HEK293 (cell line): Measurements from ENCODE around the gene ERCC2.
A peak's percentile ranks its signal among the peaks of the same experiment; 100 is the strongest.

Experiments used
- CTCF ChIA-PET: fragments of 350-600 bp; formaldehyde crosslinking; extraction: SDS; loops from one replicate; lab custom pipeline; 2021; ENCODE audit warnings: antibody characterized with exemption; lab: Yijun Ruan, JAX
- POLR2A ChIA-PET: fragments of 300-600 bp; formaldehyde crosslinking; extraction: SDS; loops from one replicate; lab custom pipeline; 2020; ENCODE audit warnings: antibody characterized with exemption, inconsistent platforms; lab: Yijun Ruan, JAX
- H3K27ac ChIP-seq: fragments of 200-500 bp; sonication (Bioruptor generic); 2 replicates; pipeline ENCODE4 v1.5.1; 2014; ENCODE audit warnings: low read depth, low read length, control low read depth, inconsistent platforms; ENCODE audit errors: extremely low read depth
- H3K36me3 ChIP-seq, 2 experiments: fragments of 200-500 bp in 1 of 2; sonication (Bioruptor generic) in 1 of 2; 1 replicate in 1 of 2; 2 replicates in 1 of 2; pipeline ENCODE4 v1.5.1; 2014 to 2017; ENCODE audit warnings: inconsistent platforms in 2 of 2, low read length in 2 of 2; ENCODE audit not compliant: control insufficient read depth in 2 of 2, insufficient read depth in 1 of 2
- H3K4me1 ChIP-seq: fragments of 200-500 bp; sonication (Bioruptor generic); 2 replicates; pipeline ENCODE4 v1.5.1; 2014; ENCODE audit warnings: mild to moderate bottlenecking, low read length, inconsistent platforms; ENCODE audit not compliant: control insufficient read depth, insufficient read depth
- H3K4me3 ChIP-seq: 2 replicates; pipeline ENCODE4 v1.5.1; 2011; ENCODE audit warnings: low read depth, mild to moderate bottlenecking, control low read depth, low read length, moderate library complexity
- H3K9me3 ChIP-seq: fragments of 200-500 bp; sonication (Bioruptor generic); 2 replicates; pipeline ENCODE4 v1.5.1; 2014; ENCODE audit warnings: low read depth, low read length, inconsistent platforms; ENCODE audit not compliant: control insufficient read depth, insufficient read depth
- BCL11B ChIP-seq: fragments of 450-650 bp; formaldehyde crosslinking; IDR thresholded peaks from 2 replicates; pipeline ENCODE4 v1.5.1; 2016; ENCODE audit warnings: low read depth, missing biosample characterization, missing genetic modification characterization
- GLI2 ChIP-seq: fragments of 450-650 bp; formaldehyde crosslinking; IDR thresholded peaks from 2 replicates; pipeline ENCODE4; 2017; ENCODE audit warnings: missing biosample characterization, missing genetic modification characterization, low read depth, borderline replicate concordance
- GLIS2 ChIP-seq: fragments of 450-650 bp; formaldehyde crosslinking; IDR thresholded peaks from 2 replicates; pipeline ENCODE4 v1.5.1; 2016; ENCODE audit warnings: missing biosample characterization, missing genetic modification characterization
- HOXD13 ChIP-seq: sonication (generic); formaldehyde crosslinking; IDR thresholded peaks from 2 replicates; pipeline ENCODE4 v1.8.0; 2022; ENCODE audit warnings: missing genetic modification reagents, borderline replicate concordance
- KLF1 ChIP-seq: fragments of 450-650 bp; formaldehyde crosslinking; IDR thresholded peaks from 2 replicates; pipeline ENCODE4 v1.5.1; 2016; ENCODE audit warnings: missing biosample characterization, missing genetic modification characterization
- KLF7 ChIP-seq: fragments of 450-650 bp; formaldehyde crosslinking; IDR thresholded peaks from 2 replicates; pipeline ENCODE4 v1.5.1; 2016; ENCODE audit warnings: missing biosample characterization, missing genetic modification characterization, borderline replicate concordance
- MYNN ChIP-seq: fragments of 450-650 bp; formaldehyde crosslinking; IDR thresholded peaks from 2 replicates; pipeline ENCODE4 v1.5.1; 2016; ENCODE audit warnings: missing biosample characterization, missing genetic modification characterization, borderline replicate concordance
- PRDM1 ChIP-seq: fragments of 450-650 bp; formaldehyde crosslinking; IDR thresholded peaks from 2 replicates; pipeline ENCODE4; 2016; ENCODE audit warnings: missing biosample characterization, missing genetic modification characterization
- SALL2 ChIP-seq: fragments of 450-650 bp; formaldehyde crosslinking; IDR thresholded peaks from 2 replicates; pipeline ENCODE4 v1.5.0; 2017; ENCODE audit warnings: missing biosample characterization, mild to moderate bottlenecking, missing genetic modification characterization, borderline replicate concordance
- ZBTB20 ChIP-seq: fragments of 450-650 bp; formaldehyde crosslinking; IDR thresholded peaks from 2 replicates; pipeline ENCODE4 v1.5.1; 2016; ENCODE audit warnings: missing biosample characterization, missing genetic modification characterization
- ZBTB8A ChIP-seq: fragments of 450-650 bp; formaldehyde crosslinking; IDR thresholded peaks from 2 replicates; pipeline ENCODE4 v1.5.1; 2016; ENCODE audit warnings: missing biosample characterization, missing genetic modification characterization
- ZFP3 ChIP-seq: fragments of 450-650 bp; formaldehyde crosslinking; IDR thresholded peaks from 2 replicates; pipeline ENCODE4 v1.5.1; 2016; ENCODE audit warnings: low read depth, missing biosample characterization, missing genetic modification characterization
- ZNF114 ChIP-seq: fragments of 450-650 bp; formaldehyde crosslinking; IDR thresholded peaks from 2 replicates; pipeline ENCODE4 v1.5.0; 2017; ENCODE audit warnings: missing biosample characterization, missing genetic modification characterization
- ZNF138 ChIP-seq: fragments of 450-650 bp; formaldehyde crosslinking; IDR thresholded peaks from 2 replicates; pipeline ENCODE4 v1.5.1; 2016; ENCODE audit warnings: missing biosample characterization, missing genetic modification characterization, borderline replicate concordance
- ZNF146 ChIP-seq: fragments of 450-650 bp; formaldehyde crosslinking; IDR thresholded peaks from 2 replicates; pipeline ENCODE4 v1.5.1; 2016; ENCODE audit warnings: missing biosample characterization, missing genetic modification characterization
- ZNF157 ChIP-seq: fragments of 450-650 bp; formaldehyde crosslinking; IDR thresholded peaks from 2 replicates; pipeline ENCODE4 v1.5.1; 2016; ENCODE audit warnings: missing biosample characterization, missing genetic modification characterization
- ZNF211 ChIP-seq: fragments of 450-650 bp; formaldehyde crosslinking; IDR thresholded peaks from 2 replicates; pipeline ENCODE4 v1.5.1; 2016; ENCODE audit warnings: low read depth, missing biosample characterization, missing genetic modification characterization
- ZNF24 ChIP-seq: fragments of 450-650 bp; formaldehyde crosslinking; IDR thresholded peaks from 2 replicates; pipeline ENCODE4 v1.5.1; 2016; ENCODE audit warnings: missing biosample characterization, missing genetic modification characterization
- ZNF394 ChIP-seq: fragments of 450-650 bp; formaldehyde crosslinking; IDR thresholded peaks from 2 replicates; pipeline ENCODE4 v1.5.1; 2016; ENCODE audit warnings: missing biosample characterization, missing genetic modification characterization, mild to moderate bottlenecking, moderate library complexity, borderline replicate concordance
- ZNF416 ChIP-seq: fragments of 450-650 bp; formaldehyde crosslinking; IDR thresholded peaks from 2 replicates; pipeline ENCODE4 v1.5.1; 2016; ENCODE audit warnings: missing biosample characterization, missing genetic modification characterization
- ZNF529 ChIP-seq: fragments of 450-650 bp; formaldehyde crosslinking; IDR thresholded peaks from 2 replicates; pipeline ENCODE4 v1.5.1; 2017; ENCODE audit warnings: missing genetic modification characterization, missing biosample characterization; ENCODE audit not compliant: insufficient replicate concordance
- ZNF548 ChIP-seq: fragments of 450-650 bp; formaldehyde crosslinking; IDR thresholded peaks from 2 replicates; pipeline ENCODE4 v1.5.1; 2016; ENCODE audit warnings: missing biosample characterization, missing genetic modification characterization
- ZNF571 ChIP-seq: fragments of 450-650 bp; formaldehyde crosslinking; IDR thresholded peaks from 2 replicates; pipeline ENCODE4 v1.5.0; 2017; ENCODE audit warnings: missing biosample characterization, missing genetic modification characterization
- ZNF610 ChIP-seq: fragments of 450-650 bp; formaldehyde crosslinking; IDR thresholded peaks from 2 replicates; pipeline ENCODE4 v1.5.1; 2016; ENCODE audit warnings: missing biosample characterization, missing genetic modification characterization, borderline replicate concordance
- ZNF623 ChIP-seq: fragments of 450-650 bp; formaldehyde crosslinking; IDR thresholded peaks from 2 replicates; pipeline ENCODE4 v1.5.1; 2016; ENCODE audit warnings: missing biosample characterization, missing genetic modification characterization
- ZNF658 ChIP-seq: fragments of 450-650 bp; formaldehyde crosslinking; IDR thresholded peaks from 2 replicates; pipeline ENCODE4; 2016; ENCODE audit warnings: missing biosample characterization, missing genetic modification characterization
- ZNF664 ChIP-seq: fragments of 450-650 bp; formaldehyde crosslinking; IDR thresholded peaks from 2 replicates; pipeline ENCODE4 v1.5.1; 2016; ENCODE audit warnings: missing biosample characterization, missing genetic modification characterization
- ZNF670 ChIP-seq: fragments of 450-650 bp; formaldehyde crosslinking; IDR thresholded peaks from 2 replicates; pipeline ENCODE4 v1.5.1; 2016; ENCODE audit warnings: missing biosample characterization, missing genetic modification characterization, low read depth
- ZNF791 ChIP-seq: fragments of 450-650 bp; formaldehyde crosslinking; IDR thresholded peaks from 2 replicates; pipeline ENCODE4 v1.5.1; 2016; ENCODE audit warnings: missing biosample characterization, missing genetic modification characterization
- ZSCAN23 ChIP-seq: fragments of 450-650 bp; formaldehyde crosslinking; IDR thresholded peaks from 2 replicates; pipeline ENCODE4 v1.5.1; 2016; ENCODE audit warnings: missing biosample characterization, missing genetic modification characterization
- ZSCAN30 ChIP-seq: fragments of 450-650 bp; IDR thresholded peaks from 2 replicates; pipeline ENCODE4 v1.5.1; 2018; ENCODE audit warnings: missing biosample characterization, mild to moderate bottlenecking, missing genetic modification characterization, moderate library complexity
- TF ChIP-seq, protein P1 (sequence below): fragments of 450-650 bp; formaldehyde crosslinking; IDR thresholded peaks from 2 replicates; pipeline ENCODE4 v1.5.1; 2016; ENCODE audit warnings: missing biosample characterization, missing genetic modification characterization
- TF ChIP-seq, protein P2 (sequence below): fragments of 450-650 bp; formaldehyde crosslinking; IDR thresholded peaks from 2 replicates; pipeline ENCODE4 v1.5.1; 2016; ENCODE audit warnings: missing biosample characterization, missing genetic modification characterization
- TF ChIP-seq, protein P3 (sequence below): sonication (generic); formaldehyde crosslinking; IDR thresholded peaks from 2 replicates; pipeline ENCODE4 v1.8.1; 2022; ENCODE audit warnings: mild to moderate bottlenecking, moderate library complexity, missing genetic modification reagents

The ERCC2 gene

DNA sequence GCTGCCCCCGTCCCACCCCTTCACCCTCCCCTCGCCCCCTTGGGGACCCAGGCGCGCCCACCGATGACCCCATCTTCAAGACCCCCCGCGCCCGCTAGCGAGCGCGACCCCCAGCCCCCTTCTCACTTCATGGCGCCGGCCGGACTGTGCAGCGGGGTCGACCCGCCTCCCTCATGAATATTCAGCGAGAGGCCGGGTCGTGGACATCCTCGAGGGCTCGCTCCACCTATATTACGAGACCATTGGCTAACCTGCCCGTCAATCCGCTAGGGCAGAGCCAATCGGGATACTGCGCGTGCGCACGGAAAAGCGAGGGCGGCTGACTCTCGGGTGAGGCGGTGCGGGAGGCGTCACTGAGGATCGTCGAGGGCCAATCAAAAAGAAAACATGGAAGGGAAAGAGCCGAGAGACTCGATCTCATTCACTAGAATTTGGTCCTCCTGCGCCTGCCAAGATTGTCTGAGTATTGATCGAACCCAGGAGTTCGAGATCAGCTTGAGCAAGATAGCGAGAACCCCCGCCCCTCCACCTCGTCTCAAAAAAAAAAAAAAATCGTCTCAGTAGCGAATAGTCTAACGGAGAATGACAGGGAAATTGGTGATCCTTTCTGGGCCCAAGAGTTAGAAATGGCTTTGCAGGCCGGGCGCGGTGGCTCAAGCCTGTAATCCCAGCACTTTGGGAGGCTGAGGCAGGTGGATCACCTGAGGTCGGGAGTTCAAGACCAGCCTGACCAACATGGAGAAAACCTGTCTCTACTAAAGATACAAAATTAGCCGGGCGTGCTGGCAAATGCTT, at the start of gene ERCC2:
ERCC2 (minus strand) TSS at position 164 of the 795 bp plus-strand sequence; CDS start at position 131, 33 bp downstream.
- Histone ChIP-seq H3K4me1 (0 out of 2 replicates have a peak, but pooled peaks cover 2% of the 10 kb centered on the region), H3K27ac (peak within 1 kb of the TSS; percentile 82), H3K9me3 (no peaks in the 10 kb centered on the region), H3K4me3 (peak within 1 kb of the TSS; percentile 77), H3K36me3 (peaks cover 21 to 22% of the 10 kb centered on the region in 2 experiments; a peak in 2 of 3 replicates)
- POLR2A ChIA-PET, result interaction anchor here (0.6 to 1.5 kb wide), 4 partner anchors 108 to 332 kb away, joined by 3 to 5 read pairs (median 3); partner anchors contain the start of genes BLOC1S3, CLASRP and TRAPPC6A
- CTCF ChIA-PET, result interaction anchor here (0.6 to 1.4 kb wide), 5 partner anchors 29 to 327 kb away, joined by 3 to 8 read pairs (median 5); no protein-coding TSS in a partner anchor
- no peak for TF ChIP-seq ZSCAN23 (tag by site-specific recombination)
- no peak for TF ChIP-seq ZNF529 (tag by site-specific recombination)
- TF ChIP-seq ZNF571 (tag by site-specific recombination), result no peak
- no peak for TF ChIP-seq ZNF670 (tag by site-specific recombination)
- no peak for TF ChIP-seq BCL11B (tag by site-specific recombination)
- no peak for TF ChIP-seq MYNN (tag by site-specific recombination)
- no peak for TF ChIP-seq ZNF416 (tag by site-specific recombination)
- TF ChIP-seq ZNF548 (tag by site-specific recombination), result no peak
- TF ChIP-seq ZFP3 (tag by site-specific recombination), result no peak
- TF ChIP-seq ZNF157, result no peak
- no peak for TF ChIP-seq ZNF114 (tag by site-specific recombination)
- TF ChIP-seq ZNF658 (tag by site-specific recombination), result no peak
- no peak for TF ChIP-seq ZNF146 (tag by site-specific recombination)
- peak; percentile 83 for TF ChIP-seq PRDM1
- peak; percentile 11; the same call in 1 of the 2 replicates for TF ChIP-seq KLF1 (tag by site-specific recombination)
- TF ChIP-seq ZNF623 (tag by site-specific recombination), result no peak
- peak; percentile 16; the same call in 1 of the 2 replicates for TF ChIP-seq ZBTB8A (tag by site-specific recombination)
- TF ChIP-seq, protein P1, sequence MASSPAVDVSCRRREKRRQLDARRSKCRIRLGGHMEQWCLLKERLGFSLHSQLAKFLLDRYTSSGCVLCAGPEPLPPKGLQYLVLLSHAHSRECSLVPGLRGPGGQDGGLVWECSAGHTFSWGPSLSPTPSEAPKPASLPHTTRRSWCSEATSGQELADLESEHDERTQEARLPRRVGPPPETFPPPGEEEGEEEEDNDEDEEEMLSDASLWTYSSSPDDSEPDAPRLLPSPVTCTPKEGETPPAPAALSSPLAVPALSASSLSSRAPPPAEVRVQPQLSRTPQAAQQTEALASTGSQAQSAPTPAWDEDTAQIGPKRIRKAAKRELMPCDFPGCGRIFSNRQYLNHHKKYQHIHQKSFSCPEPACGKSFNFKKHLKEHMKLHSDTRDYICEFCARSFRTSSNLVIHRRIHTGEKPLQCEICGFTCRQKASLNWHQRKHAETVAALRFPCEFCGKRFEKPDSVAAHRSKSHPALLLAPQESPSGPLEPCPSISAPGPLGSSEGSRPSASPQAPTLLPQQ, result 0 out of 2 replicates have a peak, but pooled peaks have one; percentile 29
- no peak for TF ChIP-seq SALL2 (tag by site-specific recombination)
- TF ChIP-seq ZNF664 (tag by site-specific recombination), result no peak
- TF ChIP-seq, protein P2, sequence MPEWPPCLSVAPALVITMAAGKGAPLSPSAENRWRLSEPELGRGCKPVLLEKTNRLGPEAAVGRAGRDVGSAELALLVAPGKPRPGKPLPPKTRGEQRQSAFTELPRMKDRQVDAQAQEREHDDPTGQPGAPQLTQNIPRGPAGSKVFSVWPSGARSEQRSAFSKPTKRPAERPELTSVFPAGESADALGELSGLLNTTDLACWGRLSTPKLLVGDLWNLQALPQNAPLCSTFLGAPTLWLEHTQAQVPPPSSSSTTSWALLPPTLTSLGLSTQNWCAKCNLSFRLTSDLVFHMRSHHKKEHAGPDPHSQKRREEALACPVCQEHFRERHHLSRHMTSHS, result no peak
- TF ChIP-seq ZNF211 (tag by site-specific recombination), result no peak
- no peak for TF ChIP-seq ZNF138 (tag by site-specific recombination)
- TF ChIP-seq GLI2 (tag by site-specific recombination), result no peak
- no peak for TF ChIP-seq HOXD13 (CRISPR knock-in tag)
- TF ChIP-seq ZNF610 (tag by site-specific recombination), result no peak
- no peak for TF ChIP-seq ZSCAN30 (tag by site-specific recombination)
- peak; percentile 20; the same call in 1 of the 2 replicates for TF ChIP-seq ZBTB20 (tag by site-specific recombination)
- TF ChIP-seq, protein P3, sequence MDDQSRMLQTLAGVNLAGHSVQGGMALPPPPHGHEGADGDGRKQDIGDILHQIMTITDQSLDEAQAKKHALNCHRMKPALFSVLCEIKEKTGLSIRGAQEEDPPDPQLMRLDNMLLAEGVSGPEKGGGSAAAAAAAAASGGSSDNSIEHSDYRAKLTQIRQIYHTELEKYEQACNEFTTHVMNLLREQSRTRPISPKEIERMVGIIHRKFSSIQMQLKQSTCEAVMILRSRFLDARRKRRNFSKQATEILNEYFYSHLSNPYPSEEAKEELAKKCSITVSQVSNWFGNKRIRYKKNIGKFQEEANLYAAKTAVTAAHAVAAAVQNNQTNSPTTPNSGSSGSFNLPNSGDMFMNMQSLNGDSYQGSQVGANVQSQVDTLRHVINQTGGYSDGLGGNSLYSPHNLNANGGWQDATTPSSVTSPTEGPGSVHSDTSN (CRISPR knock-in tag), result peak; percentile 99
- TF ChIP-seq ZNF24, result peak; percentile 29; the same call in 1 of the 2 replicates
- no peak for TF ChIP-seq ZNF394
- no peak; the same call in 1 of the 2 replicates for TF ChIP-seq KLF7 (tag by site-specific recombination)
- TF ChIP-seq GLIS2 (tag by site-specific recombination), result no peak; the same call in none of the 2 replicates
- TF ChIP-seq ZNF791 (tag by site-specific recombination), result no peak
